GM18502 (cell line): ENCODE data around the gene GPATCH2.

Experiments
- ATAC-seq: cut with Tn5 transposase; IDR thresholded peaks from one replicate; pipeline ENCODE4 v1.9.1; 2021; ENCODE audit warnings: mild to moderate bottlenecking; ENCODE audit not compliant: unreplicated experiment, poor library complexity

The GPATCH2 gene

GRCh38 chr1:217462159-217462558 lies 168.7 kb downstream of the GPATCH2 start:
- no peak for ATAC-seq

DNA sequence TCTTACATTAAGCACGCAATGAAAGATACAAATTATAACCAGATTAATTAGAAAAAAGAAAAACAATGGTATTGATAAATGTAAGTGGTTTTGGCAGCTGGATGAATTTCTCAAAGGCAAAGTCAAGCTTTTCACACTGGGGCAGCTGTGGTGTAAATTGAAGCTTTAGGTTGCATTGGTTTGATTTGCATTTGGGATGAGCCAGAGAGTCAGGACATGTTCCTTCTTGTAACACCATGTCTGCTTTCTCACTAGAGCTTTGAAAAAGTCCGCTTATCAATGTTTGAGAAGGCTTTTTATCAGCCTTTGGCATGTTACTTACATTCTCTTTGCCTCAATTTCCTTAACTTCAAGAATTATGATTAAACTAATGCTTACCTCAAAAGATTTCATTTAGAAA lies 173.9 kb downstream of the GPATCH2 start:
- no peak for ATAC-seq

GRCh38 chr1:217456261-217456660 lies 174.6 kb downstream of the GPATCH2 start:
- ATAC-seq, result no peak

DNA sequence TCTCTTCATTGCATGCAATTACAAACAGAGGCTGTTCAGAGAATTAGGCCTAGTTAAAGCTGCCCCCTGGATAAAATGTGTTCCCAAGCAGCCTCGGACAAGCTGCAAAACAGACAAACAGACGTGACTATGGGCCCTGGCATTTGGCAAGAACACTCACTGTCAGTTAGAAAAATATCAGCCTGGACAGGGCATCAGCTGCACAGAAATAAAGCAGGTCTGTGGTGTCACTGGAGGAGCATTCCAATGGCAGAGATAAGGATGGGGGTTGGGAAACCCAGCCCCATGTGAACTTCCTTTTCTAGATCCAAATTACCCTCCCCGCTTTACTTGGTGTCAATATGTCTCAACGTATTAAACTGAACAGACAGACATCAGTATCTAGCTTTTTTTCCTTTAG lies 177.1 kb downstream of the GPATCH2 start:
- ATAC-seq, result no peak

- no peak for ATAC-seq
These were observed 181.5 kb downstream of the GPATCH2 start for GRCh38 chr1:217449370-217449769.

DNA sequence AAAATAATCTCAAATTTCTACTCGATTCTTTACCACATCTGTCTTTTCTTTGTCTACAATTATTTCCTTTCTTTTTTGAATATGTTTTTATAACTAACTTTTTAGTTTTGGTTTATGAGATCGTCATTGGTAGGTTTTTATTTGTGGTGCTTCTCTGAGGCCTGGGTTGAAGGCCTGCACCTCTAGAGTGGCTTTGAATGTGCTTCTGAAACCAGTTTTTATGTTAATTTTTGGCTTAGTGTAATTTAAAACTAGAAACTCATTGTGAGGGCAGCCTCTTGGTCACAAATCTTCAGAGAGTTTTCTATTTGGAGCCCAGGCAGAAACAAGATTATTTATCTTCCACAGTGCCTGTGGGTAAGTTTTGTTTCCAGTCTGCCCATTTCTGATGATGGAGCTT lies 187.0 kb downstream of the GPATCH2 start:
- ATAC-seq, result no peak

GRCh38 chr1:217437376-217437775 lies 193.5 kb downstream of the GPATCH2 start:
- ATAC-seq, result no peak

DNA sequence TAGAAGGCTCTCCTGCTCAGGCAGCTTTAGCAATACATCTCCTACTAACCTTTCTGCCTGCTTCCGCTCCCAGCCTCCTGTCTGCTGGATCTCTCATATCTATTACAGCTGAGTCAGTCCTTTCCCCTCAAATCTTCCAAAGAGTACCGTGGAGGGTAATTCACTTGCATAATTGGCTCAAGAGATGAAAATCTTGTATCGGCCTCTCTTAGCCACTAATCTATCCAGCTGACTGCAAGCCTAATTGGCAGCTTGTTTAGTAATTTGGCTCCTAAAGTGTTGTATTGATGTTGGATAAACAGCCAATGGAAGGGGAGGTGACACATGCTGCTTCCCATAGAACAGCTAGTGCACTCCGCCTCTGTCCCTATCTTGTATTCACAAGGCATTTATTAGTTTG lies 195.7 kb downstream of the GPATCH2 start:
- no peak for ATAC-seq

DNA sequence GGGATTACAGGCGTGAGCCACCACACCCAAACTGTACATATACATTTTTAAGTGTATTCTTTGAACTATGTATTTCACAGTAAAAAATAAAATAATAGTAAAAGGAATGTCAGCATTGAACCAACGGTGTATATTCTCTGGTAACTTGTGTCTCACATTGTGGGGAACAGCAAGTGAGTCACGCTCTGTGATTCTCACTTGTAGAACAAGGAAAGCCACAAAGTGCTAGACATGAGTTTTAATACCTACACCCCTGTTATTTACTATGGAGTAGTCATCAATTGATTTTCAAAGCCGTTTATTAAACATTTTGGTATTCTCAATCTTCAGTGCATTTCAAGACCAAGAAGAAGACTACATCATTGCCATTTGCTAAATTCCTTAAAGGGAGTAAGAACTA lies 197.2 kb downstream of the GPATCH2 start:
- ATAC-seq, result no peak

- no peak for ATAC-seq
These were observed 198.6 kb downstream of the GPATCH2 start for GRCh38 chr1:217432339-217432738.

GRCh38 chr1:217431395-217431794 lies 199.5 kb downstream of the GPATCH2 start:
- no peak for ATAC-seq

GRCh38 chr1:217425422-217425821 lies 205.5 kb downstream of the GPATCH2 start:
- no peak for ATAC-seq

- ATAC-seq, result no peak
These were observed 211.7 kb downstream of the GPATCH2 start for GRCh38 chr1:217419194-217419551.

- ATAC-seq, result no peak
These were observed 212.4 kb downstream of the GPATCH2 start for GRCh38 chr1:217418269-217419193.

- ATAC-seq, result no peak
These were observed 213.5 kb downstream of the GPATCH2 start for GRCh38 chr1:217417363-217417762.

DNA sequence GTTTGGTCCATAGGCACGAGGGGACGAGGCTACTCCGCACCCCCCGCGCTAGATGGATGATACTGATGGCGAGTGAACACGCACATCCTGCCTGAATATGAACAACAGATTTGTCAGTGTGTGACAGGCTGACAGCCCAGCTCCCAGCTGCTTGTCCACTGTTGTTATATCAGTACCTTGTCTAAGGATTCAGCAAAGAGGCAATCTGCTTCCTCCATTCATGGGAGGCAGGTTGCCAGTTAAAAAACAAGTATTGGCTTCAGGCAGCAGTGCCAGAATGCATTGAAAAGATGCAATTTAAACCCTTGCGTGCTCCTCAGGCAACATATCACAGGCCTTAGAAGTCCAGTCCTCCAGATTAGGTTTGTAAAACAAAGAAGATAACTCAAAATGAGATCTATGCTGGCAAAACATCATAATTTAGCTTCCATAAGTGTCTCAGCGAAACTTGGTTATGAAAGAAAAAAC lies 223.3 kb downstream of the GPATCH2 start:
- ATAC-seq, result no peak

DNA sequence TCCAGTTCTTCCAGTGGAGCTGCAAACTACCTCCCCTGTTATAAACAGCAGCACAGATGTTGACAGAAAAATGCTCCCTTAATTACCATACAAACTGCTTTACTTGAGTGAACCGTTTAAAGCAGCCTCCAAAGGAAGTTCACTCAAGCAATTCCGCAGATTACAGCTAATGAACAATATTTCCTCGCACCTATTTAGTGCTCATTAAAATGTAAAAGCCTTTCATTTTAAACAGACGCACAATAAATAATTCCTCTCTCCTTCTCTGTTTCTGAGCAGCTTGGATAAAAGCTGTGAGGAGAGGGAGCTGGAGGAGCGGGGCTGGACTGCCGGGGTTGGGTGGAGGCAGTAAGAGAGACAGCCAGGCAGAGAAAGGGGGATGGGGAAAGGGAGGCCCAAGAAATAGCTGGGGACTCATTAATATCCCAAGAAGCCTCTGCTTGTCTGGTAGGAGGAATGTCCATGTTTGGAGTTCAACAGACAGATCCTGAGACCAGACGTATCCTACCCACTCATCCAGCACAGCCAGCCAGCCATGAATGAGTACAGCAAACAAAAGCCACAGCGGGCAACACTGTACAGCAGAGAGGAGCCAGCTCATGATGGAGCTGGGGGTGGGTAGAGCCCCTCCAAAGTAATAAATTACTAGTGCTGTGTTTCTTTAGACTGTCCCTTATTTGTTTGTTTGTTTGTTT lies 227.7 kb downstream of the GPATCH2 start:
- no peak for ATAC-seq

- ATAC-seq, result no peak
These were observed 228.6 kb downstream of the GPATCH2 start for GRCh38 chr1:217402301-217402700.

- no peak for ATAC-seq
These were observed 237.0 kb downstream of the GPATCH2 start for GRCh38 chr1:217393896-217394295.

DNA sequence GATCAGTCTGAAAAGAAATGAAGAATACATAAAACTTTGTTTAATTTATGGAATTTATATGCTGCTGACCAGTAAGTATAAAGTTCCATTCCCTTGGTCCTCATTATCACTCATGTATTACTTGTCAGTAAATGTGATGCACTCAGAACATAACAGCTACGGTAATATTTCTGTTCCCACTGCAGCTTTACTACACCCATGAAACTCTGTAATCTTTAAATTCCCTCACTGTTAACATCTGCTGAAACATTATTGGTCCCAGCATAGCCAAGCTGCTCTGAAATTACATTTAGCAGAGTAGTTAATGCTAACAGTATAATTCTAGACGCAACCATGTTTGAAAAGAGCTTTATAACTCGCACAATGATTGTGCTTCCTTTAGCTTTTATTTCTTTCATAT lies 238.4 kb downstream of the GPATCH2 start:
- no peak for ATAC-seq

DNA sequence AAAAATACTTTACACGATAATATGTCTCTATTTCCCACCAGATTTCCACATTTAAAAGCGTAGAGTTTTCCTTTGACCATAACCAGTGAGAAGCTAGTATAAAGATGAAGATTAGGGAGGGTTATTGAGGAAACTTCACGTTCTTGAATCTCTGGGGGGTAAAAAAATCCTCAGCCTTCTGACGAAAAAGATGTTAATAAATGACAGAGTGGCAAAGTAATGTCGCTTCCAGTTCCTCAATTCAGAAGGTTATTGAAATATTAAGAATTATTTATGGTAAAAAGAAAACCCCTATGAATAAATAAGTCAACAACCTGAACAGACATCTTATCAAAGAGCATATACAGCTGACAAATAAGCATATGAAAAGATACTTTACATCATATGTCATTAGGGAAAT lies 241.0 kb downstream of the GPATCH2 start:
- no peak for ATAC-seq
